ENCODE measurements around the gene BRAT1. TPM values are rescaled to one million over a fixed set of nuclear protein-coding genes. Genes with fewer than 3 reads are reported as not detected.
"Not testable (repeated sequence)": the region's sequence is repeated elsewhere in the genome, so short reads cannot be mapped to it uniquely, and the experiment has no call there.

BRAT1 gene
- total and polyA plus RNA-seq, 8 donors, result 16.3 to 119 (median 27.4) TPM

GRCh38 chr7:2567679-2568278 lies 12.5 kb upstream of the BRAT1 start:
- Histone ChIP-seq H3K4me1 (peaks cover 0 to 37% (median 8%) of the 10 kb centered on the region in 4 donors), H3K4me3 (no peak overlapping the region), H3K27ac (no peak overlapping the region), H3K36me3 (peaks cover 0 to 20% (median 9%) of the 10 kb centered on the region in 4 donors), H3K9me3 (no peaks in the 10 kb centered on the region), H3K27me3 (no peaks in the 10 kb centered on the region)
- TF ChIP-seq POLR2A (IDR thresholded peaks at IDR 0.05), result no peak
- TF ChIP-seq, protein P1, sequence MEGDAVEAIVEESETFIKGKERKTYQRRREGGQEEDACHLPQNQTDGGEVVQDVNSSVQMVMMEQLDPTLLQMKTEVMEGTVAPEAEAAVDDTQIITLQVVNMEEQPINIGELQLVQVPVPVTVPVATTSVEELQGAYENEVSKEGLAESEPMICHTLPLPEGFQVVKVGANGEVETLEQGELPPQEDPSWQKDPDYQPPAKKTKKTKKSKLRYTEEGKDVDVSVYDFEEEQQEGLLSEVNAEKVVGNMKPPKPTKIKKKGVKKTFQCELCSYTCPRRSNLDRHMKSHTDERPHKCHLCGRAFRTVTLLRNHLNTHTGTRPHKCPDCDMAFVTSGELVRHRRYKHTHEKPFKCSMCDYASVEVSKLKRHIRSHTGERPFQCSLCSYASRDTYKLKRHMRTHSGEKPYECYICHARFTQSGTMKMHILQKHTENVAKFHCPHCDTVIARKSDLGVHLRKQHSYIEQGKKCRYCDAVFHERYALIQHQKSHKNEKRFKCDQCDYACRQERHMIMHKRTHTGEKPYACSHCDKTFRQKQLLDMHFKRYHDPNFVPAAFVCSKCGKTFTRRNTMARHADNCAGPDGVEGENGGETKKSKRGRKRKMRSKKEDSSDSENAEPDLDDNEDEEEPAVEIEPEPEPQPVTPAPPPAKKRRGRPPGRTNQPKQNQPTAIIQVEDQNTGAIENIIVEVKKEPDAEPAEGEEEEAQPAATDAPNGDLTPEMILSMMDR (IDR thresholded peaks at IDR 0.05), result peak in 2 of 7 experiments; percentile 7 to 14
- intact Hi-C loops (cut with DNase I; ENCODE audit: low total_unique reads), result loop anchor here (10.0 kb wide), 1 partner anchor 103 kb away; no protein-coding TSS in a partner anchor
- WGBS, 5 donors, result 52 to 69% (median 57%) methylated on average over 12 to 16 of the region's 16 CpGs
- peak in 1 of 2 donors; percentile 73 for DNase-seq

DNA sequence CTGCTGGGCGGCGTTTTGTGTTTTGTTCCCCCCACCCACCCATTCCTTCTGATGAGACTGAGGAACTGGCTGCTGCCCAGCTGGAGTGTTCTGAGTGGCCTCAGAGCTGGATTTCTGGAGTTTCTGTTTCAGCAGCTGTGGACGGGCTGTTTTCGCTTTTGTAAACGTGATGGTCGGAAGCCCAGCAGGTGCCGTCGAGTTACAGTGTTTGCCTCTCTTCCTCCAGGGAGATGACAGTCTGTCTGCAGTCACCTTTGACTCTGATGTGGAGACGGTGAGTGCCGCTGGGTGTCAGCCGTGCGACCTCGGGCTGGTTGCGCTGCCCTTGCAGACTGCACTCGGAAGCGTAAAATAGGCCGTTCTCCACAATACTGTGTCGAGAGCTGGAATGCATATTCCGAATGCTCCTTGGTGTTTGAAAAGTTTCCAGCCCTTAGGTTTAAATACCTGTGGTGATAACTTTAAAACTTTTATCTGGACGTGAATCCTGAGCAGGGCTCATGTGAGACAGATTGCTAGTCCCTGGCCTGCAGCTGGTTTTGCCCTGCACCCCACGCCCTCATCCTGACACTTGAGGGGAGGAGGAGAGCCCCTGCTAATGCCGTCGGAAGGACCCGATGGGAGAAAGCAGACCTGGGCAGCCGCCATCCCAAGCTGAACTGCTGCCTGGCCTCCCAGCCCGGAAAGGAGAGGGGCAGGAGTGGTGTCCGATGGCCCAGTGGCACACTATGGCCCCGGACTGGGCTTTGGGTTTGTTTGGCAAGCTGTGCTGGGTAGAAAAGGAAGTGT lies 11.8 kb upstream of the BRAT1 start:
- H3K27me3 ChIP-seq, result no peaks in the 10 kb centered on the region
- intact Hi-C loops (cut with DNase I; ENCODE audit: low total_unique reads), result loop anchor here (10.0 kb wide), 1 partner anchor 102 kb away; no protein-coding TSS in a partner anchor
- no peak overlapping the region for H3K4me3 ChIP-seq
- no peak for TF ChIP-seq EP300 (IDR thresholded peaks at IDR 0.05)
- TF ChIP-seq, protein P1 (IDR thresholded peaks at IDR 0.05), result no peak
- no peak for TF ChIP-seq POLR2AphosphoS5 (IDR thresholded peaks at IDR 0.05)
- no peak for TF ChIP-seq POLR2A (IDR thresholded peaks at IDR 0.05)
- H3K4me1 ChIP-seq, result peaks cover 0 to 34% (median 6%) of the 10 kb centered on the region in 4 donors
- peak in 1 of 2 donors; percentile 56 for DNase-seq
- peaks cover 0 to 13% (median 9%) of the 10 kb centered on the region in 4 donors for H3K36me3 ChIP-seq
- H3K27ac ChIP-seq, result no peak overlapping the region
- WGBS, 5 donors, result 73 to 84% (median 78%) methylated on average over 27 to 28 of the region's 28 CpGs
- no peaks in the 10 kb centered on the region for H3K9me3 ChIP-seq

DNA sequence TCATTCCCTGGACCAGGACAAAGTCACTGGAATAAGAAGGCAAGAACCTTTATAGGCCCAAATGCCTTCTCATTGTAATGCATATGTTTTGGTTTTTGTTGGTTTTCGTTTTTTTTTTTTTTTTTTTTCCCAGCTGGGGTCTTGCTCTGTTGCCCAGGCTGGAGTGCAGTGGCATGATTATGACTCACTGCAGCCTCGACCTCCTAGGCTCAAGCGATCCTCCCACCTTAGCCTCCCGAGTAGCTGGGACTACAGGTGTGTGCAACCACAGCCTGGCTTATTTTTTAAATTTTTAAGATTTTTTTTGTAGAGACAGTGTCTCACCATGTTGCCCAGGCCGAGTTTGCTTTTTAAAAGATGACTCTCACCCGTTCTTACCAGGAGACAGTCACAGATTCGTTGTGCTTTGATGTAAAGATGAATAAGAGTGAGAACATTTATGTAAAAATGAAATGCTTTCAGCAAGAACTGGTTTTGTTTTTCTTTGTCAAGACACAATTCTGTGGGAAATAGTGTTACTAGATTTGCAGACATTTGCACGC lies 11.1 kb upstream of the BRAT1 start:
- Histone ChIP-seq H3K4me1 (peaks cover 0 to 39% (median 7%) of the 10 kb centered on the region in 4 donors), H3K4me3 (no peak overlapping the region), H3K36me3 (peaks cover 0 to 12% (median 7%) of the 10 kb centered on the region in 4 donors), H3K27ac (no peak overlapping the region), H3K27me3 (no peaks in the 10 kb centered on the region), H3K9me3 (no peaks in the 10 kb centered on the region)
- TF ChIP-seq POLR2AphosphoS5 (IDR thresholded peaks at IDR 0.05) (no peak), EP300 (IDR thresholded peaks at IDR 0.05) (no peak), POLR2A (IDR thresholded peaks at IDR 0.05) (no peak)
- TF ChIP-seq, protein P1 (IDR thresholded peaks at IDR 0.05), result no peak
- no peak for DNase-seq
- intact Hi-C loops (cut with DNase I; ENCODE audit: low total_unique reads), result loop anchor here (10.0 kb wide), 1 partner anchor 102 kb away; no protein-coding TSS in a partner anchor
- WGBS, 5 donors, result 78 to 86% (median 80%) methylated on average over 8 of the region's 8 CpGs

GRCh38 chr7:2564970-2565540 lies 9.7 kb upstream of the BRAT1 start:
- intact Hi-C loops (cut with DNase I; ENCODE audit: low total_unique reads), result loop anchor here (10.0 kb wide), 1 partner anchor 100 kb away; no protein-coding TSS in a partner anchor
- TF ChIP-seq POLR2AphosphoS5 (IDR thresholded peaks at IDR 0.05) (peak in 1 of 3 donors; percentile 40), EP300 (IDR thresholded peaks at IDR 0.05) (no peak), POLR2A (IDR thresholded peaks at IDR 0.05) (no peak)
- TF ChIP-seq, protein P1 (IDR thresholded peaks at IDR 0.05), result no peak
- Histone ChIP-seq H3K9me3 (no peaks in the 10 kb centered on the region), H3K4me3 (no peak overlapping the region), H3K27me3 (no peaks in the 10 kb centered on the region), H3K4me1 (peaks cover 5 to 51% (median 20%) of the 10 kb centered on the region in 4 donors), H3K36me3 (peaks cover 0 to 12% (median 7%) of the 10 kb centered on the region in 4 donors), H3K27ac (no peak overlapping the region)
- 46 to 90% (median 63%) methylated on average over 12 of the region's 12 CpGs for WGBS, 5 donors
- DNase-seq, result peak in 1 of 2 donors; percentile 65

- WGBS, 5 donors, result 91 to 99% (median 93%) methylated on average over 3 of the region's 3 CpGs
- DNase-seq, H3K27me3 ChIP-seq, H3K27ac ChIP-seq, H3K4me3 ChIP-seq, H3K9me3 ChIP-seq, H3K36me3 ChIP-seq: not testable (repeated sequence)
- peaks cover 8 to 57% (median 29%) of the 10 kb centered on the region in 4 donors for H3K4me1 ChIP-seq
- intact Hi-C loops (cut with DNase I; ENCODE audit: low total_unique reads), result loop anchor here (10.0 kb wide), 1 partner anchor 99 kb away; no protein-coding TSS in a partner anchor
These were observed 8.6 kb upstream of the BRAT1 start for GRCh38 chr7:2563955-2564354.
